PC-3 (cell line): ENCODE measurements around the gene MSI2. TPM values are rescaled to one million over a fixed set of nuclear protein-coding genes. Genes with fewer than 3 reads are reported as not detected.

Experiments used
- ATAC-seq: fragments of 200-7000 bp; cut with Tn5 transposase; 2 replicates; pipeline ENCODE4 v1.9.1; 2020; ENCODE audit warnings: mild to moderate bottlenecking, moderate library complexity
- BruUV-seq: library from RNA; stranded (reverse); fragments of 400-500 nt; replicated peaks from 2 replicates; lab custom pipeline; 2021; lab: Mats Ljungman, UMichigan
- CTCF ChIA-PET: fragments of 300-600 bp; sonication (Branson Sonifier 250); formaldehyde crosslinking; loops from one replicate; lab custom pipeline; 2022; ENCODE audit warnings: antibody characterized with exemption; lab: Charles Lee
- POLR2A ChIA-PET: fragments of 300-600 bp; sonication (Branson Sonifier 250); formaldehyde crosslinking; loops from one replicate; lab custom pipeline; 2022; ENCODE audit warnings: antibody characterized with exemption; ENCODE audit not compliant: unreplicated experiment; lab: Charles Lee
- DNase-seq: peaks from one replicate; pipeline ENCODE4 v3.0.0-alpha.2; 2015
- H2AFZ ChIP-seq: fragments of 300-600 bp; sonication (generic); 2 replicates; pipeline ENCODE4 v1.6.0; 2016; ENCODE audit warnings: antibody characterized with exemption, low read length
- H3F3A ChIP-seq: fragments of 300-600 bp; sonication (generic); one replicate; pipeline ENCODE4 v1.6.0; 2017; ENCODE audit warnings: antibody characterized with exemption, low read length, control low read depth, mild to moderate bottlenecking; ENCODE audit not compliant: unreplicated experiment
- H3K27ac ChIP-seq: fragments of 300-600 bp; sonication (generic); 2 replicates; pipeline ENCODE4 v1.5.1; 2016; ENCODE audit warnings: mild to moderate bottlenecking, low read length
- H3K27me3 ChIP-seq: fragments of 300-600 bp; sonication (generic); 2 replicates; pipeline ENCODE4 v1.6.1; 2016; ENCODE audit warnings: low read length, mixed read lengths
- H3K36me3 ChIP-seq: fragments of 300-600 bp; sonication (generic); 2 replicates; pipeline ENCODE4 v1.6.1; 2016; ENCODE audit warnings: low read depth, mixed run types, low read length, mixed read lengths
- H3K4me1 ChIP-seq: fragments of 300-600 bp; sonication (generic); 2 replicates; pipeline ENCODE4 v1.5.1; 2016; ENCODE audit warnings: low read length; ENCODE audit not compliant: insufficient read depth
- H3K4me2 ChIP-seq: fragments of 300-600 bp; sonication (generic); 2 replicates; pipeline ENCODE4 v1.6.0; 2016; ENCODE audit warnings: low read length
- H3K4me3 ChIP-seq: fragments of 300-600 bp; sonication (generic); 2 replicates; pipeline ENCODE4 v1.5.1; 2016; ENCODE audit warnings: mild to moderate bottlenecking, low read length, mixed read lengths
- H3K79me2 ChIP-seq: fragments of 300-600 bp; sonication (generic); 2 replicates; pipeline ENCODE4 v1.6.1; 2017; ENCODE audit warnings: low read length, mixed read lengths
- H3K9ac ChIP-seq: fragments of 300-600 bp; sonication (generic); 2 replicates; pipeline ENCODE4 v1.6.0; 2016; ENCODE audit warnings: mild to moderate bottlenecking, low read length
- H3K9me2 ChIP-seq: fragments of 300-600 bp; sonication (generic); replicated peaks from 2 replicates; pipeline ENCODE4 v1.6.1; 2016; ENCODE audit warnings: mixed run types, low read length, mixed read lengths
- H3K9me3 ChIP-seq: fragments of 300-600 bp; sonication (generic); 2 replicates; pipeline ENCODE4 v1.6.1; 2016; ENCODE audit warnings: low read length, mixed read lengths
- H4K20me1 ChIP-seq: fragments of 300-600 bp; sonication (generic); 2 replicates; pipeline ENCODE4 v1.6.1; 2016; ENCODE audit warnings: low read length, mixed read lengths
- CTCF ChIP-seq: fragments of 300-600 bp; sonication (generic); conservative IDR thresholded peaks from 2 replicates; pipeline ENCODE4 v1.5.1; 2017; ENCODE audit warnings: antibody characterized with exemption, low read depth, mild to moderate bottlenecking, low read length
- EZH2 ChIP-seq: fragments of 300-600 bp; sonication (generic); IDR thresholded peaks from one replicate; pipeline ENCODE4 v1.6.1; 2017; ENCODE audit warnings: antibody characterized with exemption, mild to moderate bottlenecking, low read length; ENCODE audit not compliant: unreplicated experiment
- EZH2phosphoT487 ChIP-seq: fragments of 300-600 bp; sonication (generic); IDR thresholded peaks from 2 replicates; pipeline ENCODE4 v1.6.1; 2018; ENCODE audit warnings: mild to moderate bottlenecking, antibody characterized with exemption, low read length, borderline replicate concordance
- intact Hi-C: fragments of 100-400 bp; cut with micrococcal nuclease; formaldehyde crosslinking; loops from 2 replicates; pipeline ENCODE4 v1.9.0; 2023
- total RNA-seq: library from RNA; depleted of rRNA; stranded (reverse); fragments of >200 nt; gene quantifications from 2 replicates; pipeline ENCODE4 v1.2.3, GENCODE V29; 2014

Gene MSI2
- total RNA-seq, 1 experiment from 2014 or later = 54.7 TPM

- H2AFZ ChIP-seq = no peak overlapping the region
- TF ChIP-seq CTCF (no peak), EZH2 (no peak), EZH2phosphoT487 (no peak)
- no peaks in the 10 kb centered on the region for H3K27me3 ChIP-seq
- no peak overlapping the region for H3K27ac ChIP-seq
- BruUV-seq = no TSS peak
- no peaks in the 10 kb centered on the region for H4K20me1 ChIP-seq
- H3K4me2 ChIP-seq = no peak overlapping the region
- CTCF ChIA-PET = no interaction called here
- no peaks in the 10 kb centered on the region for H3K9me3 ChIP-seq
- no peak for DNase-seq
- no peak for ATAC-seq
- intact Hi-C loops = no loop called here
- no peak overlapping the region for H3K4me3 ChIP-seq
- H3K9me2 ChIP-seq = no peaks in the 10 kb centered on the region
- H3K79me2 ChIP-seq = no peaks in the 10 kb centered on the region
- peaks cover 20% of the 10 kb centered on the region for H3K4me1 ChIP-seq
- POLR2A ChIA-PET = interaction anchor here (0.5 kb wide), 1 partner anchor 341 kb away, joined by 7 read pairs; no protein-coding TSS in a partner anchor
- no peak overlapping the region for H3K9ac ChIP-seq
- H3F3A ChIP-seq = no peaks in the 10 kb centered on the region
- H3K36me3 ChIP-seq = no peaks in the 10 kb centered on the region
Observed at GRCh38 chr17:57665128-57665527, 408.8 kb downstream of the MSI2 start.

GRCh38 chr17:57665696-57666095 is 409.4 kb downstream of the MSI2 start:
- Histone ChIP-seq H3K79me2 (no peaks in the 10 kb centered on the region), H3F3A (no peaks in the 10 kb centered on the region), H3K9me2 (no peaks in the 10 kb centered on the region), H3K9ac (no peak overlapping the region), H3K4me3 (no peak overlapping the region), H3K9me3 (no peaks in the 10 kb centered on the region), H3K27me3 (no peaks in the 10 kb centered on the region), H4K20me1 (no peaks in the 10 kb centered on the region), H3K27ac (no peak overlapping the region), H3K4me2 (no peak overlapping the region), H3K36me3 (no peaks in the 10 kb centered on the region), H3K4me1 (peaks cover 20% of the 10 kb centered on the region), H2AFZ (no peak overlapping the region)
- POLR2A ChIA-PET = interaction anchor here (0.5 kb wide), 1 partner anchor 340 kb away, joined by 7 read pairs; no protein-coding TSS in a partner anchor
- BruUV-seq = no TSS peak
- ATAC-seq (no peak), DNase-seq (no peak)
- CTCF ChIA-PET = no interaction called here
- intact Hi-C loops = no loop called here
- no peak for TF ChIP-seq CTCF
- TF ChIP-seq EZH2 = no peak
- no peak for TF ChIP-seq EZH2phosphoT487

- H3K9me3 ChIP-seq = no peaks in the 10 kb centered on the region
- intact Hi-C loops = no loop called here
- ATAC-seq (no peak), DNase-seq (no peak)
- H3K27me3 ChIP-seq = no peaks in the 10 kb centered on the region
- no peak overlapping the region for H3K9ac ChIP-seq
- POLR2A ChIA-PET = no interaction called here
- peaks cover 20% of the 10 kb centered on the region for H3K4me1 ChIP-seq
- no peaks in the 10 kb centered on the region for H3K79me2 ChIP-seq
- no peaks in the 10 kb centered on the region for H3F3A ChIP-seq
- BruUV-seq = no TSS peak
- TF ChIP-seq EZH2 = no peak
- no peak for TF ChIP-seq CTCF
- no peak for TF ChIP-seq EZH2phosphoT487
- H3K27ac ChIP-seq = no peak overlapping the region
- H2AFZ ChIP-seq = no peak overlapping the region
- CTCF ChIA-PET = interaction anchor here (0.5 kb wide), 1 partner anchor 24 kb away, joined by 3 read pairs; no protein-coding TSS in a partner anchor
- no peaks in the 10 kb centered on the region for H3K9me2 ChIP-seq
- H3K4me3 ChIP-seq = no peak overlapping the region
- no peaks in the 10 kb centered on the region for H4K20me1 ChIP-seq
- H3K36me3 ChIP-seq = no peaks in the 10 kb centered on the region
- H3K4me2 ChIP-seq = no peak overlapping the region
Observed at GRCh38 chr17:57666201-57666870, 410.0 kb downstream of the MSI2 start.
